Endothelial cell of umbilical vein (primary cell): Measurements from ENCODE around the gene ITPRID2.

ENCODE experiments used
- POLR2AphosphoS5 ChIP-seq: IDR thresholded peaks from 2 replicates; pipeline ENCODE4 v1.6.1; 2012; ENCODE audit warnings: low read depth, mild to moderate bottlenecking, control low read depth, low read length, moderate library complexity; ENCODE audit not compliant: insufficient read depth
- TF ChIP-seq, protein P1 (sequence below), 2 donors: IDR thresholded peaks; 1 replicate in 1 of 2; 2 replicates in 1 of 2; pipeline ENCODE4 v1.5.1; 2011; ENCODE audit warnings: low read length in 2 of 2, mild to moderate bottlenecking in 2 of 2, moderate library complexity in 2 of 2, control low read depth in 1 of 2, inconsistent platforms in 1 of 2, low read depth in 1 of 2; ENCODE audit not compliant: insufficient read depth in 1 of 2; ENCODE audit errors: extremely low read depth in 1 of 2
- TF ChIP-seq, protein P2 (sequence below): IDR thresholded peaks from 2 replicates; pipeline ENCODE4 v1.6.1; 2011; ENCODE audit not compliant: insufficient read depth, insufficient read length

DNA sequence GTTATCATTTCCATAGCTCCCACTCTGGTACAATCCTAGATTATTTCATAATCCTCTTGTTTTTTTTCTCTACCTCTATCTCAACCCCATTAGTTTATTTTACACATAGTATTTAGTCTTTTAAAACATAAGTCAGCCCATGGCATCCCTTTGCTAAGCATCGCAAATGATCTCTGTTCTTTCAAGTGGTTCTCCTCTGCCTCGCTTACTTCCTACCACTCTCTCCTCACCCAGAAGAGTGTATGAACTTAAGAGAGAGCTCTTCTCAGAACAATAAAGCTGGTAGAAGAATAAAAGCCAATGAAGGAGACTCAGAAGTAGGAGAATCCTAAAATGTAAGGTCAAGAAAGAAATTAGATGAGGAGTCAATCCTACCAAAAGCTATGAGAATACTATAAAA is 12.2 kb upstream of the ITPRID2 start:
- TF ChIP-seq, protein P1, sequence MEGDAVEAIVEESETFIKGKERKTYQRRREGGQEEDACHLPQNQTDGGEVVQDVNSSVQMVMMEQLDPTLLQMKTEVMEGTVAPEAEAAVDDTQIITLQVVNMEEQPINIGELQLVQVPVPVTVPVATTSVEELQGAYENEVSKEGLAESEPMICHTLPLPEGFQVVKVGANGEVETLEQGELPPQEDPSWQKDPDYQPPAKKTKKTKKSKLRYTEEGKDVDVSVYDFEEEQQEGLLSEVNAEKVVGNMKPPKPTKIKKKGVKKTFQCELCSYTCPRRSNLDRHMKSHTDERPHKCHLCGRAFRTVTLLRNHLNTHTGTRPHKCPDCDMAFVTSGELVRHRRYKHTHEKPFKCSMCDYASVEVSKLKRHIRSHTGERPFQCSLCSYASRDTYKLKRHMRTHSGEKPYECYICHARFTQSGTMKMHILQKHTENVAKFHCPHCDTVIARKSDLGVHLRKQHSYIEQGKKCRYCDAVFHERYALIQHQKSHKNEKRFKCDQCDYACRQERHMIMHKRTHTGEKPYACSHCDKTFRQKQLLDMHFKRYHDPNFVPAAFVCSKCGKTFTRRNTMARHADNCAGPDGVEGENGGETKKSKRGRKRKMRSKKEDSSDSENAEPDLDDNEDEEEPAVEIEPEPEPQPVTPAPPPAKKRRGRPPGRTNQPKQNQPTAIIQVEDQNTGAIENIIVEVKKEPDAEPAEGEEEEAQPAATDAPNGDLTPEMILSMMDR (IDR thresholded peaks at IDR 0.05; ENCODE audit: extremely low read depth in 1 of 2, insufficient read depth in 1 of 2, low read depth in 1 of 2, low read length in 2 of 2), result no peak
- no peak for TF ChIP-seq POLR2AphosphoS5
- TF ChIP-seq, protein P2, sequence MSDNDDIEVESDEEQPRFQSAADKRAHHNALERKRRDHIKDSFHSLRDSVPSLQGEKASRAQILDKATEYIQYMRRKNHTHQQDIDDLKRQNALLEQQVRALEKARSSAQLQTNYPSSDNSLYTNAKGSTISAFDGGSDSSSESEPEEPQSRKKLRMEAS, result no peak
